Smooth muscle cell (in vitro differentiated cells): ENCODE measurements around the gene KIF1A. TPM values are rescaled to one million over a fixed set of nuclear protein-coding genes. Genes with fewer than 3 reads are reported as not detected.

Experiments used
- DNase-seq: peaks from one replicate; lab custom pipeline; 2025; ENCODE audit not compliant: unreplicated experiment; lab: John Stamatoyannopoulos, UW
- H2AFZ ChIP-seq: fragments of 200-600 bp; sonication (generic); 2 replicates; pipeline ENCODE4 v1.6.0; 2016; ENCODE audit warnings: antibody characterized with exemption, low read depth, mild to moderate bottlenecking
- H3F3A ChIP-seq: fragments of 200-600 bp; sonication (generic); 2 replicates; pipeline ENCODE4 v1.6.0; 2017; ENCODE audit warnings: antibody characterized with exemption, low read depth
- H3K27ac ChIP-seq: fragments of 200-600 bp; sonication (generic); 2 replicates; pipeline ENCODE4 v1.5.1; 2016; ENCODE audit warnings: low read depth, mild to moderate bottlenecking
- H3K27me3 ChIP-seq: fragments of 200-600 bp; sonication (generic); 2 replicates; pipeline ENCODE4 v1.6.1; 2016; ENCODE audit warnings: low read depth, mild to moderate bottlenecking
- H3K36me3 ChIP-seq: fragments of 200-600 bp; sonication (generic); 2 replicates; pipeline ENCODE4 v1.5.1; 2016; ENCODE audit warnings: low read depth
- H3K4me1 ChIP-seq: fragments of 200-600 bp; sonication (generic); 2 replicates; pipeline ENCODE4 v1.5.1; 2016; ENCODE audit warnings: low read depth
- H3K4me2 ChIP-seq: fragments of 200-600 bp; sonication (generic); 2 replicates; pipeline ENCODE4 v1.6.0; 2016; ENCODE audit warnings: mild to moderate bottlenecking
- H3K4me3 ChIP-seq: fragments of 200-600 bp; sonication (generic); 2 replicates; pipeline ENCODE4 v1.5.1; 2016; ENCODE audit warnings: mild to moderate bottlenecking
- H3K79me2 ChIP-seq: fragments of 200-600 bp; sonication (generic); 2 replicates; pipeline ENCODE4 v1.6.0; 2016; ENCODE audit warnings: low read depth, mild to moderate bottlenecking
- H3K9ac ChIP-seq: fragments of 200-600 bp; sonication (generic); 2 replicates; pipeline ENCODE4 v1.6.0; 2016; ENCODE audit warnings: low read depth
- H3K9me3 ChIP-seq: fragments of 200-600 bp; sonication (generic); replicated peaks from 2 replicates; pipeline ENCODE4 v1.5.1; 2016; ENCODE audit warnings: low read depth
- H4K20me1 ChIP-seq: fragments of 200-600 bp; sonication (generic); 2 replicates; pipeline ENCODE4 v1.6.0; 2016; ENCODE audit warnings: low read depth
- CTCF ChIP-seq: fragments of 200-600 bp; sonication (generic); IDR thresholded peaks from 2 replicates; pipeline ENCODE4 v1.5.1; 2017; ENCODE audit warnings: borderline replicate concordance, mild to moderate bottlenecking, antibody characterized with exemption; ENCODE audit not compliant: insufficient read depth, poor library complexity, severe bottlenecking
- WGBS: methylation state at CpG from one replicate; pipeline ENCODE4 v1.1.7; 2016; ENCODE audit warnings: low lambda C conversion rate; 5-methylcytosine and 5-hydroxymethylcytosine counted together
- polyA plus RNA-seq: library from polyadenylated mRNA; unstranded; fragments of >200 nt; fragmentation: Nextera tagmentation; extraction: Ambion mirVana; gene quantifications from 2 replicates; pipeline ENCODE4 v1.2.1, GENCODE V29; 2016
- total RNA-seq: library from RNA; depleted of rRNA; stranded (reverse); fragments of >200 nt; gene quantifications from 2 replicates; pipeline ENCODE4 v1.2.3, GENCODE V29; 2014

Gene KIF1A
- total and polyA plus RNA-seq, 2 experiments from 2014 or later: 4.6 to 8.4 TPM

GRCh38 chr2:240714747-240715725 is 105.0 kb downstream of the KIF1A start:
- no peak overlapping the region for H3K4me2 ChIP-seq
- no peak for DNase-seq
- no peaks in the 10 kb centered on the region for H4K20me1 ChIP-seq
- no peak overlapping the region for H3K27ac ChIP-seq
- H3K4me1 ChIP-seq: no peaks in the 10 kb centered on the region
- H3K9me3 ChIP-seq: no peaks in the 10 kb centered on the region
- no peaks in the 10 kb centered on the region for H3K79me2 ChIP-seq
- H2AFZ ChIP-seq: no peak overlapping the region
- no peaks in the 10 kb centered on the region for H3K27me3 ChIP-seq
- 94% methylated on average over 23 of the region's 23 CpGs for WGBS
- TF ChIP-seq CTCF: no peak
- no peaks in the 10 kb centered on the region for H3K36me3 ChIP-seq
- no peak overlapping the region for H3K9ac ChIP-seq
- no peak overlapping the region for H3K4me3 ChIP-seq
- no peaks in the 10 kb centered on the region for H3F3A ChIP-seq

- Histone ChIP-seq H3F3A (no peaks in the 10 kb centered on the region), H3K4me3 (no peak overlapping the region), H3K9me3 (no peaks in the 10 kb centered on the region), H3K4me1 (no peaks in the 10 kb centered on the region), H3K27me3 (no peaks in the 10 kb centered on the region), H2AFZ (no peak overlapping the region), H3K9ac (no peak overlapping the region), H3K4me2 (no peak overlapping the region), H3K36me3 (no peaks in the 10 kb centered on the region), H3K27ac (no peak overlapping the region), H4K20me1 (no peaks in the 10 kb centered on the region), H3K79me2 (no peaks in the 10 kb centered on the region)
- DNase-seq: no peak
- TF ChIP-seq CTCF: no peak
- 93% methylated on average over 26 of the region's 26 CpGs for WGBS
Measured at GRCh38 chr2:240713928-240714746, 105.9 kb downstream of the KIF1A start.

- H3K9ac ChIP-seq: no peak overlapping the region
- H3K4me1 ChIP-seq: no peaks in the 10 kb centered on the region
- DNase-seq: no peak
- no peak overlapping the region for H2AFZ ChIP-seq
- H3K4me3 ChIP-seq: no peak overlapping the region
- H3K36me3 ChIP-seq: no peaks in the 10 kb centered on the region
- H4K20me1 ChIP-seq: no peaks in the 10 kb centered on the region
- H3K9me3 ChIP-seq: no peaks in the 10 kb centered on the region
- H3K27ac ChIP-seq: no peak overlapping the region
- H3F3A ChIP-seq: no peaks in the 10 kb centered on the region
- 90% methylated on average over 23 of the region's 25 CpGs for WGBS
- no peaks in the 10 kb centered on the region for H3K27me3 ChIP-seq
- no peak for TF ChIP-seq CTCF
- H3K79me2 ChIP-seq: no peaks in the 10 kb centered on the region
- H3K4me2 ChIP-seq: no peak overlapping the region
Measured at GRCh38 chr2:240713071-240713927, 106.7 kb downstream of the KIF1A start.
